ENCODE results near the gene MESD. TPM values are rescaled to one million over a fixed set of nuclear protein-coding genes. Genes with fewer than 3 reads are reported as not detected.

MESD gene
- polyA plus RNA-seq, 4 donors, result 39.7 to 44.3 (median 42.3) TPM

DNA sequence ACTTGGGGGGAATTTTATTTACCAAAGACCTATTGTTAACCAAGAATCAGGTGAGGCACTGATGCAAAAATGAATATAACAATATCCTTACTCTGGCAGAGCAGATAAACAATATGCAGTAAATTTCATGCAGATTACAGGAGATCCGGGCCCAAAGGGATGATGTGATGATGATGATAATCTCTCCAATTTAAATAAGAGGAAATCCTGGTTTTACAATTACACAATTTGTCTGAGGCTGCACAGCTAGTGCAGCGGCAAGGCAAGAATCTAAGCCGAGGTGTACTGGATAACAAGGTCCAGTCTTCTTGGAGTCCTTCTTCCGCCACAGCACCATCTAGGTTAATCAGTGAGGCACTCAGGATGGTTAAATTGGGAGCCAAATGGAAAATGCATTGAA is 2.4 kb upstream of the MESD start:
- no peak for DNase-seq (ENCODE audit: low read depth in 4 of 4, low spot score in 2 of 4)

DNA sequence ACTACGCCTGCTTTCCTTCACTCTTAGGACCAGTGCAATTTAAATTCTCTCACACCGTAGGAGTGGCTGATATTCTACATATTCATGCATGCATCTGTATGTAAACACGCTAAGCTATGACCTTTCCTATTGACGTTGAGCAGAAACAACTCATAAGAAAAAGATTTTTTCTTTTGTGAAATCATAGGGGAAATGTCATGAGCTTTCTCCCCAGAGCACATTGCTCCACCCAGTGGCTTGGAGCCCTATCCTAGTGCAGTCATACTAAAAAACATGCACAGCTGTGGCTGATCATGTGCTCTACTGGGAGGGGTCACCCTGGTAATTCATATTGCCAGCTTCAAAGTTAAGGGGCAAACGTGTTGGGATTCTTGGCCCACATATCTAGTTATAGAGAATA is 1.8 kb upstream of the MESD start:
- no peak for DNase-seq (ENCODE audit: low read depth in 4 of 4, low spot score in 2 of 4)

DNA sequence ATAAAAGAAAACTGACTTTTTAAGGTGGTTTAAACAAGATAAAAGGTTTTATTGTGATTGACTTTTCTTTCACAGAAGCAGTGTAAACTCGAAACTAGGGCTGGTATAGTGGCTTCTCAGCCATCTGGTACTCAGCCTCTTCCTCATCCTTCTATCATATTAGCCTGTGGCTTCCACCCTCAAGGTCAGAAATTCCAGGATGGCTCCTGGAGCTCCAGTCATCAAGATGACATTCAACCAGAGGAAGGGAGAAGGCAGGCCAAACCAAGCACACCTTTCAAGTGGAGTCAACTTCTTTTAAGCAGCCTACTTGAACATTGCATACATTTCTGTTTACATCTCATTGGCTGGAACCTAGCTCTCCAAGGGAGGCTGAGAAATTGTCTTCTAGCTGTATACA is 1.3 kb upstream of the MESD start:
- no peak for DNase-seq (ENCODE audit: low read depth in 4 of 4, low spot score in 2 of 4)

DNA sequence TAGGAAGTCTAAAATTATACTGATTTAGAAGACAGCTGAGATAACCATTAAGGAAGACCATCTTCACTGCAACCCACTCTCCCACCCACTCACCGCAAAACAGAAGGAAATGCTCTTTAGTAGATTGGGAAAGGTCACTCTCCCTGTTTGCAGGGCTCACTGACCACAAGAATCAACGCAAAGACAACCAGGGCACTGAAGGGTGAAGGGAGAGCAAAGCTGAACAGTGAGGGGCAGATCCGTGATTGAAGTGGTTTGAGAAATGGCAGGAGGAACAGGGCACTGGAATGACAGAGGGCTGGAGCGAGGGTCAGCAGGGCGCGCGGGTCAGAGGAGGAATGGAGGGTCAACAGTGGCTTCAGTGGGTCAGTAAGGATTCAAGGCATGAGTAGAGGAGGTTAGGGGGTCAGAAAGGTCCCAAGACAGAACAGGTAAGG is 520 bp downstream of the MESD start:
- DNase-seq (ENCODE audit: low read depth in 4 of 4, low spot score in 2 of 4), result no peak

DNA sequence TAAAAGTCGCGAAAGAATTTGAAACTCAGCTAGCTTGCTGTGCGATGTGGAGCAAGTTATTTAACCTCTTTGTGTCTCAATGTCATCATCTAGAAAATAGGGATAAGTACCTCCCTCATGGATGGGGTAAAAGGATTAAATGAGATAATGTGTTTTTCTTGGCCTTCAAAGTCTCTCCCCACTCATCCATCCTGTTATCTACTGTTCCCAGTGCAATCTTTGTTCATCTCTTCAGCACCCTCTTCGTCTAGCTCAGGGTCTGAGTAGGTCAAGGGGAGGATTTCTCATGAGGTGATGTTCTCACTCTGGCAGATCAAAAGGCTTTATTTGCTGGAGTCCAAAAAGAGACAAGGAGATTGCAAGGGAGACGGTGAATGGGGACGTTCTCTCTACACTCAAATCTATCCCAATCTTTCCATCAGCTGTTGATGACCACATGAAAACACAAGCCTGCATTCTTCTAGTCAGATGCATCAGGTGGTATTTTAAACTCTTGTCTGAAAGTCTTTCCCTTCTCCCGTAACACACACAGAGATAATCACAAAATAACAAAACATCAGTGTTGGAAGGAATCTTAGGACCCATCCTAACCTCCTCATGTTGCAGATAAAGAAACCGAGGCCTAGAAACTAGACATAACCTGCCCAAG is 1.3 kb downstream of the MESD start:
- no peak for DNase-seq (ENCODE audit: low read depth in 4 of 4, low spot score in 2 of 4)

DNA sequence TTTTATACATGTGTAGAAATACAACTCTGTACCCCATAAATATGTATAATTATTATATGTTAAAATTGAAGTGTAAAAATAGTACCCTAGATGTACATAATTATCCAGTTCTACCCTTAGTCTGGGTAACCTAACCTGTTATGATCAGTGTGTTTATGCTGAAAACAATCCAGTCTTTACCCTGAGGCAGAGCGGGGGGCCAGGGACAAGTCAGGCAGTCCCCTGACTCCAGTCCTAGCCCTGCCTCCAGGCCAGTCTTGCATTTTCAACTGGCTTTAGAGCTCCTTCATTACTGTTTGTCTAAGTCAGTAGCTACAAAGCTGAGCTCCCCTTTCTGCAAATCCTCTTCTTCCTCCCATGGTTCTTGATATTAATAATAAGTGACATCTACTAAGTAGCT is 3.1 kb downstream of the MESD start:
- no peak for DNase-seq (ENCODE audit: low read depth in 4 of 4, low spot score in 2 of 4)

DNA sequence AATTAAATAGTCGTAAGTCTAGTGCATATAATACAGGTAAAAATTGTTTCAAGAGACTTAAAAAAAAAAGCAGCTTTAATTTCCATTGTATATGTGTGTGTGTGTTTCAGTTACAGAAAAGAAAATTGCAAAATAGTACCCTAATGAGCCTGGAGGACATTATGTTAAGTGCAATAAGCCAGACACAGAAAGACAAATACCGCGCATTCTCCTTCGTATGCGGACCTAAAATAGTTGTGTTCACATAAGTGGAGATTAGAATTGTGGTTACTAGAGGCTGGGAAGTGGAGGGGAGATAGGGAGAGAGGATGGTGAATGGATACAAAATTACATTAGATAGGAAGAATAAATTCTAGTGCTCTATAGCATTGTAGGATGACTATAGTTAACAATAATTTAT is 3.6 kb downstream of the MESD start:
- DNase-seq (ENCODE audit: low read depth in 4 of 4, low spot score in 2 of 4), result no peak

DNA sequence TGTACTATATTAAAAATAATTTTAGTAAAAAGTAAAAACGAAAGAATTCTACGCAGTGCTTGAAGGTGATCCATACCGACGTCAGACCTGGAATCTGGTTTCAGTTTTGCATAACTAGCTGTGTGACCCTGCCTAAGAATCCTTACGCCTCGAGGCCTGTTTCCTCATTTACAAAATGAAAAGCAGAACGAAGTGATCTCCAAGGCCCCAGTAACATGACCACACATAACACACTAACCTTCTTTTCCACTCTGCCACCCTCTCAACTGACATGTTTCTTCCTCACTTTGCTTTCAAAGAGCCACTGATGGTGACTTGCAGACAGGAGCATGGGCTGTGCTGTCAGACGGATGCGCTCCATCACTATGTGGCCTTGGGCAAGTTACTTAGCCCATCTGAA is 4.8 kb downstream of the MESD start:
- no peak for DNase-seq (ENCODE audit: low read depth in 4 of 4, low spot score in 2 of 4)

DNA sequence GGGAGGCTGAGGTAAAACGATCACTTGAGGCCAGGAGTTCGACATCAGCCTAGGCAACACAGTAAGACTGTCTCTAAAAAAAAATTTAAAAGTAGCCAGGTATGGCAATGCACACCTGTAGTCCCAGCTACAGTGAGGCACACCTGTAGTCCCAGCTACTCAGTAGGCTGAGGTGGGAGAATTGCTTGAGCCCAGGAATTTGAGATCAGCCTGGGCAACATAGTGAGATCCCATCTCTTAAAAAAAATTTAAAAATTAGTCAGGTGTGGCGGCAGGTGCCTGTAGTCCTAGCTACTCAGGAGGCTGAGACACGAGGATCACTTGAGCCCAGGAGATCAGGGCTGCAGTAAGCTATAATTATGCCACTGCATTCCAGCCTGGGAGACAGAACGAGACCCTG is 6.8 kb downstream of the MESD start:
- no peak for DNase-seq (ENCODE audit: low read depth in 4 of 4, low spot score in 2 of 4)

DNA sequence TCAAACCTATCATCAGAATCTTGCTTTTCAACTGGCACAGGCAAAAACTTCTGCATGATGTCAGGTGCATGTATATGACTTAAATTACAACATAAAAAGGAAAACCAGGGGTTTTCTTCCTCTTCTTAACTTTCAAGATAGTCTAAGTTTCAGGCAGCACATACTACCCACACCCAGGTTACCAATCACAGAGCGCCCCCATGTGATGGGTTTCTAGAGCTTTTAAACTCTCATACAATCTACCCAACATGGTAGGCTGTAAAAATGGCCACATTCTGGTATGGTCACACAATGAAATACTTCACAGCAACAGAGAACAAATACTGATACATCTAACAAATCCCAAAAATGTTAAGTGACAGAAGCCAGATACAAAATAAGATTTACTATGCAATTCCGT is 7.4 kb downstream of the MESD start:
- DNase-seq (ENCODE audit: low read depth in 4 of 4, low spot score in 2 of 4), result no peak

DNA sequence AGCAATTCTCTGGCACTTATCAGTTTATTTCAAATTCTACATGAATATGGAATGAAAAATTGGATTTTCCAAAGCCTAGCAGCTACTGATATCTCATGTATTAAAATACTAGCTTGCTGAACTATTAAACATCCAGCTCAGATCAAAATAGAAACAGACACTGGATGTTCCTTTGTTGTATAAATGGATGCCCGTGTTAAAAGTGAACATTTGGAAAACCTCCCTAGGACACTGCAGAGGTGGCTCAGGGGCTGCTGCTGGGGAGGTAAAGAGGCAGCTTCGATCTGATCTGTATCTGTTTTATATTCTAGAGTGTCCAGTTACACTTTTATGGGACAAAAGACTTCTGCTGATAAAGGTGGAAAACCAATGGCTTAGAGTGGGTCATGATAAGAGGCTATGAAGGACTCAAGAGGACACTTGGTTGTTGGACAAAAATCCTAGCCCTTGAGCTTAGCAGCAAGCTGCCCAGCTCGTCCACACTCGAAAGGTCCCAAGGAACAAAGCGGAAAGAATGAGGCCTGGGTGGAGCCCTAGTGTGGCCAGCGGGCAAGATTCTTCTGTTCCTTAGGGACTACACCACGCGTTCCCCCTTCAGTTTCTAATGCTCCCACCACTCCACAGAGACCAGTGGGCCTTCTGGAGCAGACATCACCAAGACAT is 9.9 kb downstream of the MESD start:
- DNase-seq (ENCODE audit: low read depth in 4 of 4, low spot score in 2 of 4), result no peak

DNA sequence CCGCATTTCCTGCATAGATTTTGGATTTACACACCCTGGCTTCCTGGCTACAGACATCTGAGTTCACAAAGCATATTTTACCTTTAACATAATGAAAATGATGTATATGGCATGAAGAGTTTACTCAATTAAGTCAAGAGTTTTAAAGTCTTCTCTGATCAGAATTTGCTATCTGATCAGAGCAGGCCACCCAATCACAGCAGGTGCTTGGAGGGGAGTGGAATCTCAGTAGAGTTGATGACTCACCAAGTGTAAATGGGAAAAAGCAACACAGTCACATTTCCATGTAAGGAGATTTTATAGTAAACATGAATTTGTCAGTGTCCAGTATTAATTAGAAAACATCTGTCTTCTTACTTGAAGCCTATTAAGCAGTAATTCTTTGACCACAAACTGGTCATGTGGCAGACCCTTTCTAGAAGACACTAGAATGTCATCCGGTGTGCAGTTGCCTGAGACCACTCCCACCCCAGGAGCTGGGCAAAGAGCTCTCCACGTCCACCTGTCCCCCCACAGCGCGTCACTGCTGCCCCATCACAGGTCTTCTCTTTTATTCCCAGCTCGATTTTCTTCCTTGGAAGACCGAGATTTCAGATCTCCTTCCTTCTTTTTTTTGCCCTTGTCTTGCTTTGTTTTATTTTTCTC is 10.8 kb downstream of the MESD start:
- DNase-seq (ENCODE audit: low read depth in 4 of 4, low spot score in 2 of 4), result no peak

DNA sequence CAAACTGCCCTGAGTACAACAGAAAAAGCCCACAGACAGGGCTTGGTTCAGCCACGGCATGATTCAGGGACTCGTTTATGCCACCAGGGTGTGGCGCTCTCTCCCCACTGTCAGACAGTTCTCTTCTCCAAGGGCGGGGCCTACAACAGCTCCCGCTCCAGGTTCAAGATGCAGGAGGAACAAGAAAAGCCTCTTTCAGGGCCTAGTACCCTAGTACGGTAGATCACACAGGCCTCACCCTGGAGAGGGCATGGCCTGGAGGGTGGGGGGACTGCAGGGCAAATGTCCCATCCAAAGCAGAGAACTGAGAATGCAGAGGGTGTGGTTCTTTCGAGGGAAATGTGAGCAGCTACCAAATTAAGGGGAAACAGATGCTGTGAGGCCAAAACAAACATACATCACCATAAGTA is 12.0 kb downstream of the MESD start:
- DNase-seq (ENCODE audit: low read depth in 4 of 4, low spot score in 2 of 4), result no peak

DNA sequence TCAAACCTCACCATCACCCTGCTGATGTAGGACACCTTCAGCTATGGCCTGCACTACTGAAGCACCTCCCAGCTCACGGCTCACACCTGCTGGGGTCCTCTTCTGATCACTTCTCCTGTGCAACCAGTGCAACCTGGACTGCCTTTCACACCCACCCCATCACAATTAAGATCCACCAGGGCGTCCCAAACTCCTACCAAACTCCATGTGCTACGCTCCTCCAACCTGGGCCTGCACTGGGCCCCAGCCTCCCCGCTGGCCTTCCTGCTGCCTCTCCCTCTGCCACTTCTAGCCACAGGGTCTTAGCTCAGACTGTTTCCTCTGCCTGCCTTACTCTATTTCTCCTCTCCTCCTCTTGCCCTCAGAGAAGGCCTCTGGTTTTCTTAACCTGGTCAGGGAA is 12.8 kb downstream of the MESD start:
- DNase-seq (ENCODE audit: low read depth in 4 of 4, low spot score in 2 of 4), result no peak

DNA sequence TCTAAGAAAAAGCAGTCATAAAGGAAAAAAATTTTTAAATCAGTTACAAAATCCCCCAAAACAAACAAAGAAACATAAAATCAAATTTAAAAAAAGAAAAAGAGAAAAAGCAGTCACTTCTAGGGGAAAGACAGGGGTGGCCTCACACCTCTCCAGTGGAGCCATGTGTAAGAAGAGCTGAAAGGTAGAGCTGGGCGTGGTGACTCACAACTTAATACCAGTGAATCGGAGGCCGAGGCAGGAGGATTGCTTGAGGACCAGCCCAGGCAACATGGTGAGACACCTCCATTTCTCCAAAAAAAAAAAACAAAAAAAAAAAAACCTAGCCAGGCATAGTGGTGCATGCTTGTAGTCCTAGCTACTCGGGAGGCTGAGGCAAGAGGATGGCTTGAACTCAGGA is 14.7 kb downstream of the MESD start:
- no peak for DNase-seq (ENCODE audit: low read depth in 4 of 4, low spot score in 2 of 4)

DNA sequence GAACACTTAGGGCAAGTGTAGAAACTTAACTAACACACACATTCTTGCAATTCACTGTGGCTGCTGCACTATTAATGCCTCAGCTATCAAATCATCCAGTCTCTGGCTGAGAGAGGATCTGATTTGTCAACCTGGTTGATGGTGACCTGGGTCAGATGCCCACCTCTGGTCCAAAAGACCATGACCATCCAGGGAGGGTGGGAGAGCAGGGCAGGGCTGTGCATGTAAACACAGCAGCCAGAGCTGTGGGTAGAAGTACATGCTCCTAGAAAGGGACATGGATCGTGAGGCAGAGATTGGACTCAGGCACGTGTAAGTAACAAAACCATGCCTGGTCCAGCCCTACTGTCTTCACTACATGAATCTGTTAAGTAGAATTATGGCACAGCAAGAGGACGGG is 17.3 kb downstream of the MESD start:
- no peak for DNase-seq (ENCODE audit: low read depth in 4 of 4, low spot score in 2 of 4)

DNA sequence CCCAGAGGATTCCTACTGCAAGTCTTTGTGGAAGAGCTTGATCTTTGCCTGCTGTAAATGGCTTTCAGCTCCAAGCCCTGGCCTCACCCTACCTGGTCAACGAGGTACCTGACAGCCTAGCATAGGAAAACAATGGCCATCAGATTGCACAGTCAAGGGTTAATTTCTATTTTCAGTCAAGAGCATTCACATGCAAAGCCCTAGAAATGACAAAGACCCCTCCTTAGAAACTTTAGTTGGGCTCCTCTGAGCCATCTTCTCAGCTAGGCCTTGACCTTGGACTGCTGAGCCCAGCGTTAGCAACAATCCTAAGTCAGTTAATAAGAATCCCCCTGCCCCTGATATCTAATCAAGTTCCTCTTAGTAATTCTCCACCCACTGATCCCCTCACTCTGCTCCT is 18.5 kb downstream of the MESD start:
- DNase-seq (ENCODE audit: low read depth in 4 of 4, low spot score in 2 of 4), result no peak

DNA sequence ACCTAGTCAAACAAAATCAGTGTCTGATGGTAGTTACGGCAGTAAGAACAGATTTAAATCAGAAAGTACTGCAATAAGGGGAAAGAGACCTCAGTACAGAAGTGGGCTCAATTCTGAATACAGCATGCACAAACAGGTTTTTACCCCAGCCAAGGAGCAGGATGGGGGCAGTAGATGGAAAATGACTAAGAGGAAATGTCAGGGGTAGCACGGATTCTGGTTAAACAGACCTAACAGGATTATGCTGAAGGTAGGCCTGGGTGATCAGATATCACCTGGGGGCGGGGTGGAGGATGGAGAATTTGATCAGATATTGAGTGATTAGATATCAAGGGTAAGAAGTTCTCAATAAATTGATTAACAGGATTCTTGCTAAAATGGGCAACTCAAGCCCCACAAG is 19.0 kb downstream of the MESD start:
- no peak for DNase-seq (ENCODE audit: low read depth in 4 of 4, low spot score in 2 of 4)

DNA sequence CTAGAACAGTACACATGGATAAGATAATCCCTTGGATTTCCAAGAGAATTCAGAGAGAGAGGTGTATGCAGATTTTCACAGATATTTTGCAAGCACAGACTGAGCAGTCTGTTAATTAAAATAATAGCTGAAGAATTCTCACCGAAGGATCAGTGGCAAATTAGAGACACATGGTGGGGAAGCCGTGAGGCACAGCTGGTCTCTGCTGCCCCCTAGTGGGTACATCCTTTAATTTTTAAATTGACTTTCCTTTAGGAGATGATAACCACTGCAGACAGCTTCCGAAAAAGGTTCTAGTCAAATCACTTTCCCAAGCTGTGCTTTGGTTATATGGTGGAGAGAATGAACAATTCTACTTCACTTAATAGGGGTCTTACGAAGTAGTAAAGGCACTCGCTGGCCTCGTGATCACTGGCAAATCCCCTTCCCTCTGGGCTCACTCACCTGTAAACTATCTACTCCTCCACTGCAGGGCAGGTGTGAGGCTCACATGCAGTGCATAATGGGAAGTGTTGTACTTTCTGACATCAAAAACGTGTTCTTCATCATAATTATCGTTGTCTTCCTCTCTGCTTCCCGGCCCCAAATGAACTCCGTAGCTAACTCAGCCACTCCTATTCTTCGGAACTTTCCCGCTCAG is 19.5 kb downstream of the MESD start:
- peak in 1 of 4 donors; percentile 47 for DNase-seq (ENCODE audit: low read depth in 4 of 4, low spot score in 2 of 4)

DNA sequence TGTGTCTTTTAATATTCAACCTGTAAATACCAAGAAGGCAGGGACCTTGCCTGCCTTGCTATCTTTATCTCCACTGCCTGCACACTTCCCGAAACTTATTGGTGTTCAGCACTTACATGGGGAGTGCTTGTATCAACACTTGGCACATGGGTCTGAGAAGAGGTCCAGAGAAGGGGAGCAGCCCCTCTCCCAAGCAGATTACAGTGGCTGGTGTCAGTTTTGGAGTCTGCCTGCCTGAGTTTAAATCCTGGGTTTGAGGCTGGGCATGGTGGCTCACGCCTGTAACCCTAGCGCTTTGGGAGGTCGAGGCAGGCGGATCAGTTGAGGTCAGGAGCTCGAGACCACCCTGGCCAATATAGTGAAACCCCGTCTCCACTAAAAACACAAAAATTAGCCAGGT is 20.3 kb downstream of the MESD start:
- no peak for DNase-seq (ENCODE audit: low read depth in 4 of 4, low spot score in 2 of 4)

DNA sequence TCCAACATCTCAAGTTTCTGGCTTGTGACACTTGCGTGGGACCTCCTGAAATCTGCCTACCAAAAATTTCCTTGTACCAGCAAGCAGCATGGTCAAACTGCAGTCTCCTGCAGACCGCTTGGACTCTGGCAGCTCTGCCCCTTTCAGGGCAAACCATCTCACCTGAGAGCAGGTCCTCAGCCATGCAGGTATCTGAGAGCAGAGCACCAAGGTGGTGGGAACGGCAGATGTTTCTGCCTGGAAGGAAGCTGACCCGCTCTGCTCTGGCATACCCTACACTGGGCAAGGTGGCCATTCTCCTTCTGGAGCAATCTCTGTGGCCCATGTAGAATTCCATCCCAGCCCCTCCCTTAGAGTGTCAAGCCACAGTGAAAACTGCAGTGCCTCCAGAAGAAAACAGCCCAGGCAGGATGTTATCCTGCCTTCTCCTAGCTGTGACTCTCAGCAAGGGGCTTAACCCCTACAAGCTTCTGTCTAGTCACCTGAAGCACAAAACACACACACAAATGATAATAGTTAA is 21.6 kb downstream of the MESD start:
- no peak for DNase-seq (ENCODE audit: low read depth in 4 of 4, low spot score in 2 of 4)

DNA sequence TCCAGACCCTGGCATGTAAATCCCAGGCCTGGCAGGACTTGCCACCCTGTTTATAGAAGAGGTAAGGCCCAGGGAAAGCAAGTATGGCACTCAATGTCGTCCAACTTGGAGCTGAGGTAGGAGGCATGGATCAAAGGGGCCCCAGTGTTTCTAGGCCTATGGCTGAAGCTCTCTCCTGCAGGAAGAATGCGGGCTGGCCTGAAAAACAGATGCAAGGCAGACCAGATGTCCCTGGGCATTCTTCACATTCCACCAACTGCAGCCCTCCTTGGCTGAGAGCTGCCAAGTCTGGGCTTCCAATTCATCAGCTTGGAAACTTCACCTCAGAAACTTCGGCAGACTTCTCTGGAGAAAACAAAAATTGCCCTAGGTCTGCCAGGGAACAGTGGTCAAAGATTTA is 22.2 kb downstream of the MESD start:
- DNase-seq (ENCODE audit: low read depth in 4 of 4, low spot score in 2 of 4), result no peak

Measured in left renal cortex interstitium (tissue), 4 donors.